GM21717 (cell line): ENCODE measurements around the gene OR5AS1.
"Not testable (repeated sequence)": the region's sequence is repeated elsewhere in the genome, so short reads cannot be mapped to it uniquely, and the experiment has no call there.

Source experiments
- ATAC-seq: cut with Tn5 transposase; IDR thresholded peaks from one replicate; pipeline ENCODE4 v1.9.1; 2021; ENCODE audit warnings: mild to moderate bottlenecking, moderate library complexity; ENCODE audit not compliant: unreplicated experiment

Gene OR5AS1

DNA sequence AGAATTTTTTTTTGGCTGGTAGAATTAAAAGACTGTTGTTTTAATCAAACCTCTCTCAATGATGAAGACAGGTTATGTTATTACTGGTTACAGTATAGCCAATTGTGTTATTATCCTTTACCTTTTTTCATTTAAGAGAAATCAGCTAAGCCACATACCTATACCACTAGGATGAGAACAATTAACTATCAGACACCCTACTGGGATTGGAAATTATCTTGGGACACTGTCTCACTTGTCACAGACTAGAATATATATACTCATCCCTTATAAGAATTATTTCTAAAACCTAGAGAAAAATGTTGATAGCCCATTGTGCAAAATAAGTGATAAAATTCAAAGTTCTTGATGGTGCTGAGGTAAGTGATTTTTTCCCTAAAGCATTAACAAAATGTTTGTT, at the start of gene OR5AS1:
Gene OR5AS1 (plus strand): TSS at position 301 of the 400 bp plus-strand sequence. CDS start 2,765 bp downstream, outside the sequence.
- no peak for ATAC-seq

DNA sequence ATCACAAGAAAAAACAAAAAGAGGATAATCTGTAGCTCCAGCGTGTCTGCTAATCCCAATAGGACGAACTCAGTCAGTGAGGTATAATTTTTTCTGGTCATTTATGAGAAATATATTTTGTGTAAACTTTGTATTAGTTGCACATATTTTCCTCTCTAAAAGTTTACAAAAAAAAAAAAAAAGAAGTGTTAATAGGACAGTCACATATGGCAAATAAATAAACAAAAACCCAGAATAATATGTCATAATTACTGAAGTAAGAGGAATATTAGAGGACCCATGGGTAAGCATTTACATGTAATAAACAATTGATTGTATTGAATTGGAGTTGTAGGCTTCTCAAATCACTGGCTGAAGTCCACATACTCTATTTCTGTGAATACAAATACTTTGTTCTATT, 32.9 kb upstream of the OR5AS1 start, which contains the start of gene OR5F1:
Gene OR5F1 (minus strand): TSS at position 101 of the 400 bp plus-strand sequence. CDS start 0 bp downstream, at position 101.
- ATAC-seq = no peak

DNA sequence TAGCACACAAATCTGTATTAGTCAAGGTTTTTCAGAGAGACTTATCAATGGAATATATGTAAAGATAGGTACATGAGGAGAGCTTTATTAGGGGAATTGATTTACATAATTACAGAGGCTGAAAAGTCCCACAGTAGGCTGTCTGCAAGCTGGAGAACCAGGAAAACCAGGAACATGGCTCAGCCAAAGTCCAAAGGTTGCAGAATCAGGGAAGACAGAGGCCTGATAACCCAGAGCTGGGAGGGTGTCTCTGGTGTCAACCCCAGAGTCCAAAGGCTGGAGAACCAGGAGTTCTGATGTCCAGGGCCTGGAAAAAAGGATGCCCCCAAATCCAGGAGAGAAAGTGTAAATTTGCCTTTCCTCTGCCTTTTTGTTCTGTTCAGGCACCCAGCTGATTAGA, 16.7 kb upstream of the OR5AS1 start:
- ATAC-seq = no peak

DNA sequence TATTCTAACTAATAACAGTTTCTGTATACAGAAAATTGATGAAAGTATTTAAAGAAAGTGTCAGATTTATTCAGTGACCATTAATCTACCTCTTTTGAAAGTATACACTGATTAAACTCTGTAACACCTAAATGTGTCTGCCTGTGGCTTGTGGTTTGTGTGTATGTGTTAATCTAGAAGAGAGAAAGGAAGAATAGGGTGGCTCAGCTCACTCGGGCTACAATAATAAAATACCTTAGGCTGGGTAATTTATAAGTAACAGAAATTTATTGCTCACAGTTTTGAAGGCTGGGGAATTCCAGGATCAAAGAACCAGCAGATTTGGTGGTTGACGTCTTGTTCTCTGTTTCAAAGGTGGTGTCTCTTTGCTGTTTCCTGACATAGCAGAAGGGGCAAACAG, 13.6 kb upstream of the OR5AS1 start:
- ATAC-seq = no peak

DNA sequence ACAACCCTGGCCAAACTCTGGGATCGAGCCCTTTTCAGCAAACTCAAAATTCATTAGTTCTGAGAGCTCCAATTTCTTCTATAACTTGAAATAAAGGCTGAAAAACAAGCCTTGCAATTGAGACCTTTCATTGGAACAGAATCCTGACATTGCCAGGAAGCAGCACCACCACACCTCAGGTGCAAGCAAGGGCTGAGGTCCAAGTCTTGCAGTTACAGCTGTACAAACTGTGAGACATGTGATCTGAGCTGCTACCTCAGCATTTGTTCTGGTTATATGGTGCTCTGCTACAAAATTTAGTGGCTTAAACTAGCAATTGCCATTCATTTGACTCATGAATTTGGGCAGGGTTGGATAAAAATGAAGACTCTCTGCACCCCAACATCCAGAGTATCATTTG, 18.1 kb downstream of the OR5AS1 start:
- no peak for ATAC-seq

DNA sequence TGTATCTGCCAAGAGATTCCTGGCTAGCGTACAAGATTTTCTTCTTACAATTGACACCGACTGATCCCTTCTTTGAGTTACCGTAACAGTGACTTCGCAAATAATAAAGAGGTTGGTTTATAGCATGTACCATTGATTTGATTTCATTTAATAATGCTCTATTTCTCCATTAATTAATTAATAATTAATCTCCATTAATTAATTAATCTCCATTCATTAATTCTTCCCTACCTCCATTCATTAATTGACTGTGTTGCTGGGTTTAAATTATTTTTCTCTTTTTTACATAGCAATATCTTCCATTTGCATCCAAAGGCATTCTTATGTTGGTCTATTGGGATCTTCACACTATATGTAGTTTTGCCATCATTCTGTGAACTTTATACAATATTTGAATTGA, 21.0 kb downstream of the OR5AS1 start:
- no peak for ATAC-seq

DNA sequence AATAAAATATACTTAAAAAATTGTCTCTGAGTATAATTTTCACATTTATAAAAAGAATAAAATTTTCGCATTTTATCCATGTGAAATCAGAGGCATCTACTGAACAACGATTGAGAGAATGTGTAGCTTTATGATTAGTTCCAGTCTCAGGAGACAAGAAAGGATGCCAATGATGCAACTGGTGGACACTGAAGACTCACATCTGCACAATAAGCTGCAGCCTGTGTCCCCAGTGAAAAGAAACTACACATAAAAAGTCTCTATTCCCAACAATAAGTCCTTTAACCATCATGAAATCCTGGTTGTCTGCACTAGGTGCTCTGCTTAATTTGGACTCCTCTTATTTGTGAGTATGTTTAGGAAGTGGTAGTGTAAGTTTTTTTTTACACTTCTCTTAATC, 22.0 kb downstream of the OR5AS1 start:
- ATAC-seq = no peak

DNA sequence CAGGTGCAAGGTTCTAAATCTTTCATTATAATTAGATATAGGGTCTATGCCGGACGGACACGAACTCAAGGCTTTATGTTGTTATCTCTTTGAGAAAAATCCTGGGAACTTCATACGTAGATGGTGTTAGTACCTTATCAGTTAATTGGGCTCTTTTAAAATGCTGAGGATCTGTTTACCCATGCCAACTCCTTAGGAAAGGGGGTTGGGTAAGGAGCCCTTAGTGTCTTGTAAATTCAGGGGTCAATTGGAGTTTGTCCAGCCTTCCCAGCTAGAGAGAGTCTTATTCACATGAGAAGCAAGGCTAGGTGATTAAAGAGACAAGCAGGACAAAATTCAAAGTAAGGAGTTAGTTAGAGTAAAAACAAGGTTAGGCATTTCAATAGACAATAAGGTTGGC, 28.9 kb downstream of the OR5AS1 start:
- not testable (repeated sequence) for ATAC-seq

DNA sequence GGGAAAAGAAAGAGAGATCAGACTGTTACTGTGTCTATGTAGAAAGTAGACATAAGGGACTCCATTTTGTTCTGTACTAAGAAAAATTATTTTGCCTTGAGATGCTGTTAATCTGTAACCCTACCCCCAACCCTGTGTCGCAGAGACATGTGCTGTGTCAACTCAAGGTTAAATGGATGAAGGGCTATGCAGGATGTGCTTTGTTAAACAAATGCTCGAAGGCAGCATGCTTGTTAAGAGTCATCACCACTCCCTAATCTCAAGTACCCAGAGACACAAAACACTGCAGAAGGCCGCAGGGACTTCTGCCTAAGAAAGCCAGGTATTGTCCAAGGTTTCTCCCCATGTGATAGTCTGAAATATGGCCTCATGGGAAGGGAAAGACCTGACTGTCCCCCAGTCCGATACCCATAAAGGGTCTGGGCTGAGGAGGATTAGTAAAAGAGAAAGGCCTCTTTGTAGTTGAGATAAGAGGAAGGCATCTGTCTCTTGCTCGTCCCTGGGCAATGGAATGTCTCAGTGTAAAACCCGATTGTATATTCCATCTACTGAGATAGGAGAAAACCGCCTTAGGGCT, 30.3 kb downstream of the OR5AS1 start:
- ATAC-seq = not testable (repeated sequence)

DNA sequence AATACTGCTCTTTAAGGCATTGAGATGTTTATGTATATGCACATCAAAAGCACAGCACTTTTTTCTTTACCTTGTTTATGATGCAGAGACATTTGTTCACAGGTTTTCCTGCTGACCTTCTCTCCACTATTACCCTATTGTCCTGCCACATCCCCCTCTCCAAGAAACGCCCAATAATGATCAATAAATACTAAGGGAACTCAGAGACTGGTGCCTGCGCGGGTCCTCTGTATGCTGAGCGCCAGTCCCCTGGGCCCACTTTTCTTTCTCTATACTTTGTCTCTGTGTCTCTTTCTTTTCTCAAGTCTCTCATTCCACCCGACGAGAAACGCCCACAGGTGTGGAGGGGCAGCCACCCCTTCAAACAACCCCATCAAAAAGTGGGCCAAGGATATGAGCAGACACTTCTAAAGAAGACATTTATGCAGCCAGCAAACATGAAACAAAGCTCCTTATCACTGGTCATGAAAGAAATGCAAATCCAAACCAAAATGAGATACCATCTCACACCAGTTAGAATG, 30.9 kb downstream of the OR5AS1 start:
- ATAC-seq = not testable (repeated sequence)

DNA sequence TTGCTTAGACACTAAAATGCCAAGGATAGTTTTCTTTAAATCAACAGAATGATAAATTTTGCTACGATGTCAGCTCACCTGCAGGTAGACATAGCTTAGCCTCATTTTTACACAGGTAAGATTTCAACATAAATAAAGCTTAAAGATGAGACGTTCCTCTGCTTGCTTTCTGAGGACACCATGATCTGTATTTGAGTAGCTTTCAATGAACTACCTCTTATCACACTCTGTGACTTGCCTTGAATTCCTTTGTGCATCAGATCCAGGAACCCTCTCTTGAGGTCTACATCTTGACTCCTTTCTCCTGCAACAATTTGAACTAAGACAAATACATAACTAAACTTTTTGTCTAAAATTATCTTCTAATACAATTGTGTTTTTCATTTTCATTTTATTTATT, 39.5 kb downstream of the OR5AS1 start:
- ATAC-seq = no peak
